Neural progenitor cell (in vitro differentiated cells): Measurements from ENCODE around the gene RTEL1.

Source experiments
- CTCF ChIP-seq: fragments of 200-600 bp; sonication (generic); IDR thresholded peaks from 2 replicates; pipeline ENCODE4 v1.5.1; 2017; ENCODE audit warnings: antibody characterized with exemption, mild to moderate bottlenecking
- EZH2phosphoT487 ChIP-seq: fragments of 200-600 bp; sonication (generic); IDR thresholded peaks from 2 replicates; pipeline ENCODE4 v1.6.1; 2017; ENCODE audit warnings: antibody characterized with exemption

- TF ChIP-seq CTCF (no peak), EZH2phosphoT487 (no peak)
Observed at GRCh38 chr20:63691711-63692435, 33.8 kb downstream of the RTEL1 start.
